Right lobe of liver (tissue), 6 donors: ENCODE measurements around the gene STAC. TPM values are rescaled to one million over a fixed set of nuclear protein-coding genes. Genes with fewer than 3 reads are reported as not detected.

Experiments used
- ATAC-seq, 4 donors: fragments of 200-7000 bp; cut with Tn5 transposase; one replicate each; pipeline ENCODE4 v1.9.1; 2020; ENCODE audit warnings: mild to moderate bottlenecking in 4 of 4, moderate library complexity in 4 of 4
- DNase-seq, 3 donors: peaks; one replicate each; pipeline ENCODE4 v3.0.0-alpha.2; 2020
- H3K27ac ChIP-seq, 3 donors: fragments of 200-600 bp; one replicate each; pipeline ENCODE4 v1.8.0; 2022
- H3K27me3 ChIP-seq, 2 donors: fragments of 200-600 bp; one replicate each; pipeline ENCODE4 v1.8.0; 2022
- H3K36me3 ChIP-seq, 4 donors: fragments of 200-600 bp; sonication (generic) in 1 of 4; one replicate each; pipeline versions ENCODE4 v1.5.1 to v1.8.0; 2017 to 2022; ENCODE audit warnings: control low read depth in 1 of 4
- H3K4me1 ChIP-seq, 4 donors: fragments of 200-600 bp; sonication (generic) in 1 of 4; one replicate each; pipeline versions ENCODE4 v1.5.1 to v1.8.0; 2017 to 2022; ENCODE audit warnings: control low read depth in 1 of 4
- H3K4me3 ChIP-seq, 3 donors: fragments of 200-600 bp; one replicate each; pipeline ENCODE4 v1.8.0; 2022
- H3K9me3 ChIP-seq, 4 donors: fragments of 200-600 bp; sonication (generic) in 1 of 4; one replicate each; pipeline versions ENCODE4 v1.5.1 to v1.8.0; 2017 to 2022; ENCODE audit warnings: control low read depth in 1 of 4
- CTCF ChIP-seq, 4 donors: fragments of 200-600 bp in 3 of 4; fragments of 450-650 bp in 1 of 4; IDR thresholded peaks; one replicate each; pipeline versions ENCODE4 v1.5.1 to v1.8.0; 2016 to 2022; ENCODE audit warnings: antibody characterized with exemption in 4 of 4, mild to moderate bottlenecking in 2 of 4
- POLR2A ChIP-seq: fragments of 450-650 bp; IDR thresholded peaks from one replicate; pipeline ENCODE4 v1.6.1; 2017; ENCODE audit warnings: antibody characterized with exemption, mild to moderate bottlenecking
- WGBS: methylation state at CpG from one replicate; pipeline ENCODE4 v1.1.6; 2018; ENCODE audit warnings: low coverage, low lambda C conversion rate; ENCODE audit not compliant: insufficient coverage; ENCODE audit errors: missing lambda C conversion rate; 5-methylcytosine and 5-hydroxymethylcytosine counted together
- intact Hi-C, 2 donors: fragments of 100-400 bp; cut with DNase I; formaldehyde crosslinking; loops; one replicate each; pipeline versions ENCODE4 v1.11.2 to v1.14.1; 2022
- total RNA-seq, 6 experiments: library from RNA; depleted of rRNA in 2 of 6; stranded (reverse); fragments of >200 nt in 2 of 6; fragmentation: NEBNext Ultra II Directional in 3 of 6; extraction: Animal tissue kit (Norgen Biotek cat#: 25700) in 3 of 6; gene quantifications; one replicate each; pipeline versions ENCODE4 v1.1.0 to v1.2.4, GENCODE V29; 2016 to 2023
- donor health status: DM: no; HTN: yes; CAD: no.
- donor health status: DM: no; HTN: no; CAD: no.
- donor health status: DM: no; HTN: no; CAD: no.
- donor health status: DM: no; HTN: yes; CAD: no.
- donor health status: DM: no; HTN: yes; CAD: no.

Gene STAC
- total RNA-seq, 6 experiments from 2014 or later, result 0.19 to 1.2 (median 0.70) TPM

DNA sequence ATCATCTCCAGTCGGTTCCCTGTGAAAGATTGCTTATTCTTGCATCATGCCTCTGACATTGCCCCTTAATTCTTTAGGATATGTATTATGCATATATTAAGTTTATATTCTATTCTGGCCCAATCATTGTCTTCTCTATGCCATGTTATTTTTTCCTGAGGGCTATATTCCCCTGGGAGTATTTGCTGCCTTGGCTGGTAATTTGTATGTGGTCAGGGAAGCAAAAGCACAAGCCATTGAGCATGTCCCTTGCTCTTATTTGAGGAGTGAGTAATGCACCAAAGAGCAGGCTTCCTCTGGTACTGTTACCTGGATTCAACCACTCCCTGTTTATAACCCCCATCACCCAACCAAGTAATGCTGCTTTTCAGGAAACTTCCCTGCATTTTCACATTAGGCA is 36.3 kb downstream of the STAC start:
- Histone ChIP-seq H3K9me3 (no peaks in the 10 kb centered on the region), H3K4me3 (no peak overlapping the region), H3K36me3 (no peaks in the 10 kb centered on the region), H3K27me3 (no peaks in the 10 kb centered on the region), H3K4me1 (no peaks in the 10 kb centered on the region), H3K27ac (no peak overlapping the region)
- DNase-seq, result no peak
- no peak for TF ChIP-seq POLR2A
- no peak for TF ChIP-seq CTCF (IDR thresholded peaks at IDR 0.05)
- no peak for ATAC-seq
- intact Hi-C loops, result no loop called here
- 46% methylated on average over 1 of the region's 1 CpG for WGBS

GRCh38 chr3:36417237-36417636 is 36.9 kb downstream of the STAC start:
- no peak overlapping the region for H3K27ac ChIP-seq
- H3K36me3 ChIP-seq, result no peaks in the 10 kb centered on the region
- no peaks in the 10 kb centered on the region for H3K9me3 ChIP-seq
- intact Hi-C loops, result no loop called here
- no peak overlapping the region for H3K4me3 ChIP-seq
- TF ChIP-seq POLR2A (no peak), CTCF (IDR thresholded peaks at IDR 0.05) (no peak)
- ATAC-seq (no peak), DNase-seq (no peak)
- no peaks in the 10 kb centered on the region for H3K4me1 ChIP-seq
- WGBS, result 62% methylated on average over 2 of the region's 2 CpGs
- H3K27me3 ChIP-seq, result no peaks in the 10 kb centered on the region

- WGBS, result 50% methylated on average over 1 of the region's 1 CpG
- intact Hi-C loops, result no loop called here
Observed at GRCh38 chr3:36418296-36418695, 38.0 kb downstream of the STAC start.

GRCh38 chr3:36428445-36428844 is 48.1 kb downstream of the STAC start:
- ATAC-seq, result peak in 1 of 4 donors; percentile 18
- H3K4me1 ChIP-seq, result no peaks in the 10 kb centered on the region
- DNase-seq, result no peak
- no peaks in the 10 kb centered on the region for H3K9me3 ChIP-seq
- TF ChIP-seq CTCF (IDR thresholded peaks at IDR 0.05) (no peak), POLR2A (no peak)
- H3K27me3 ChIP-seq, result no peaks in the 10 kb centered on the region
- 60% methylated on average over 4 of the region's 4 CpGs for WGBS
- H3K4me3 ChIP-seq, result no peak overlapping the region
- intact Hi-C loops, result no loop called here
- no peak overlapping the region for H3K27ac ChIP-seq
- no peaks in the 10 kb centered on the region for H3K36me3 ChIP-seq

More at GRCh38 chr3:36418296-36418695, 38.0 kb downstream of the STAC start:
- H3K9me3 ChIP-seq, result no peaks in the 10 kb centered on the region
- ATAC-seq, result no peak
- H3K27me3 ChIP-seq, result no peaks in the 10 kb centered on the region
- H3K36me3 ChIP-seq, result no peaks in the 10 kb centered on the region
- TF ChIP-seq CTCF (IDR thresholded peaks at IDR 0.05) (no peak), POLR2A (no peak)
- H3K27ac ChIP-seq, result no peak overlapping the region
- H3K4me3 ChIP-seq, result no peak overlapping the region
- DNase-seq, result no peak
- no peaks in the 10 kb centered on the region for H3K4me1 ChIP-seq

GRCh38 chr3:36429986-36430485 is 49.7 kb downstream of the STAC start:
- intact Hi-C loops, result no loop called here
- H3K4me3 ChIP-seq, result no peak overlapping the region
- H3K9me3 ChIP-seq, result no peaks in the 10 kb centered on the region
- no peaks in the 10 kb centered on the region for H3K27me3 ChIP-seq
- no peak for TF ChIP-seq CTCF (IDR thresholded peaks at IDR 0.05)
- no peak for TF ChIP-seq POLR2A
- no peak overlapping the region for H3K27ac ChIP-seq
- DNase-seq, result no peak
- no peaks in the 10 kb centered on the region for H3K4me1 ChIP-seq
- no peaks in the 10 kb centered on the region for H3K36me3 ChIP-seq
- 56% methylated on average over 3 of the region's 3 CpGs for WGBS
- ATAC-seq, result no peak
